Tibial nerve (tissue), 4 donors: ENCODE results near the gene ATP5MK. TPM values are rescaled to one million over a fixed set of nuclear protein-coding genes. Genes with fewer than 3 reads are reported as not detected.

ENCODE experiments used
- DNase-seq, 2 donors: peaks; one replicate each; pipeline ENCODE4 v3.0.0-alpha.2; 2019; ENCODE audit warnings: low spot score in 2 of 2
- H3K27ac ChIP-seq, 4 donors: fragments of 200-600 bp; sonication (generic) in 3 of 4; one replicate each; pipeline ENCODE4 v1.5.1; 2017 to 2019; ENCODE audit warnings: mild to moderate bottlenecking in 1 of 4
- H3K27me3 ChIP-seq, 2 donors: fragments of 200-600 bp; sonication (generic) in 1 of 2; one replicate each; pipeline versions ENCODE4 v1.5.1 to v1.6.0; 2017 to 2019
- H3K36me3 ChIP-seq, 3 donors: fragments of 200-600 bp; sonication (generic); one replicate each; pipeline ENCODE4 v1.5.1; 2018 to 2019
- H3K4me1 ChIP-seq, 4 donors: fragments of 200-600 bp; sonication (generic) in 3 of 4; one replicate each; pipeline ENCODE4 v1.5.1; 2017 to 2019
- H3K4me3 ChIP-seq, 4 donors: fragments of 200-600 bp; sonication (generic) in 3 of 4; one replicate each; pipeline ENCODE4 v1.5.1; 2017 to 2019; ENCODE audit warnings: mild to moderate bottlenecking in 1 of 4, moderate library complexity in 1 of 4
- H3K9me3 ChIP-seq, 4 donors: fragments of 200-600 bp; sonication (generic) in 3 of 4; one replicate each; pipeline ENCODE4 v1.5.1; 2017 to 2019
- EP300 ChIP-seq, 2 donors: sonication (generic); formaldehyde crosslinking; IDR thresholded peaks; one replicate each; pipeline ENCODE4 v1.6.1; 2017; ENCODE audit warnings: antibody characterized with exemption in 2 of 2, mild to moderate bottlenecking in 1 of 2
- POLR2A ChIP-seq, 2 donors: fragments of 450-650 bp; IDR thresholded peaks; one replicate each; pipeline ENCODE4 v1.6.1; 2017; ENCODE audit warnings: antibody characterized with exemption in 2 of 2, mild to moderate bottlenecking in 2 of 2, moderate library complexity in 2 of 2
- WGBS, 2 donors: methylation state at CpG; one replicate each; pipeline ENCODE4 v1.1.5; 2018; 5-methylcytosine and 5-hydroxymethylcytosine counted together
- total RNA-seq, 4 donors: library from RNA; depleted of rRNA; stranded (reverse); fragments of >200 nt; gene quantifications; one replicate each; pipeline ENCODE4 v1.1.0, GENCODE V29; 2016
- TF ChIP-seq, protein P1 (sequence below), 5 experiments: fragments of 200-600 bp in 3 of 5; fragments of 450-650 bp in 2 of 5; sonication (generic) in 3 of 5; IDR thresholded peaks; one replicate each; pipeline ENCODE4 v1.5.1; 2016 to 2019; ENCODE audit warnings: antibody characterized with exemption in 5 of 5, mild to moderate bottlenecking in 3 of 5, moderate library complexity in 2 of 5

Gene ATP5MK
- total RNA-seq, 4 donors from 2014 or later, result 139 to 343 (median 202) TPM

DNA sequence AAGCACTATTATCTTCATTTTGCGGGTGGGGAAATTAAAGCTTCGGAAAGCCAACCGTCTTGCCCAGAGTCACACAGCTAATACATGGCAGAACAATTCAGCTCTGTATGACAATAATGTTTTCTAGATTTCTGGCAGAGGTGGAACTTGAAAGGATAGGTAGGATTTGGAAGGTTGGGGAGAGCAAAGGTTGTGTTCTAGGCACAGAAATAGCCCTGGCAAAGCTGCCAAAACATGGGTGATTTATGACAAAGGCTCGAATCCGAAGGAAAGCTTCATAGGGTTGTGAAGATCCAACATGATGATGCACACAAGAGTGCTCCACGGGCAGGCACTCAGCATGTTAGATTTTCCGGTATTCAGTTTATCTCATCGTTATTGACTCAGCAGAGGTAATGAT is 19.3 kb upstream of the ATP5MK start:
- Histone ChIP-seq H3K9me3 (no peaks in the 10 kb centered on the region), H3K4me3 (no peak overlapping the region), H3K27me3 (no peaks in the 10 kb centered on the region), H3K36me3 (peaks cover 0 to 100% (median 47%) of the 10 kb centered on the region in 3 donors), H3K27ac (no peak overlapping the region), H3K4me1 (no peaks in the 10 kb centered on the region)
- no peak for DNase-seq
- TF ChIP-seq, protein P1, sequence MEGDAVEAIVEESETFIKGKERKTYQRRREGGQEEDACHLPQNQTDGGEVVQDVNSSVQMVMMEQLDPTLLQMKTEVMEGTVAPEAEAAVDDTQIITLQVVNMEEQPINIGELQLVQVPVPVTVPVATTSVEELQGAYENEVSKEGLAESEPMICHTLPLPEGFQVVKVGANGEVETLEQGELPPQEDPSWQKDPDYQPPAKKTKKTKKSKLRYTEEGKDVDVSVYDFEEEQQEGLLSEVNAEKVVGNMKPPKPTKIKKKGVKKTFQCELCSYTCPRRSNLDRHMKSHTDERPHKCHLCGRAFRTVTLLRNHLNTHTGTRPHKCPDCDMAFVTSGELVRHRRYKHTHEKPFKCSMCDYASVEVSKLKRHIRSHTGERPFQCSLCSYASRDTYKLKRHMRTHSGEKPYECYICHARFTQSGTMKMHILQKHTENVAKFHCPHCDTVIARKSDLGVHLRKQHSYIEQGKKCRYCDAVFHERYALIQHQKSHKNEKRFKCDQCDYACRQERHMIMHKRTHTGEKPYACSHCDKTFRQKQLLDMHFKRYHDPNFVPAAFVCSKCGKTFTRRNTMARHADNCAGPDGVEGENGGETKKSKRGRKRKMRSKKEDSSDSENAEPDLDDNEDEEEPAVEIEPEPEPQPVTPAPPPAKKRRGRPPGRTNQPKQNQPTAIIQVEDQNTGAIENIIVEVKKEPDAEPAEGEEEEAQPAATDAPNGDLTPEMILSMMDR (IDR thresholded peaks at IDR 0.05), result no peak
- TF ChIP-seq EP300 (IDR thresholded peaks at IDR 0.05) (no peak), POLR2A (IDR thresholded peaks at IDR 0.05) (no peak)
- WGBS, 2 donors, result 78 to 80% methylated on average over 8 of the region's 8 CpGs

DNA sequence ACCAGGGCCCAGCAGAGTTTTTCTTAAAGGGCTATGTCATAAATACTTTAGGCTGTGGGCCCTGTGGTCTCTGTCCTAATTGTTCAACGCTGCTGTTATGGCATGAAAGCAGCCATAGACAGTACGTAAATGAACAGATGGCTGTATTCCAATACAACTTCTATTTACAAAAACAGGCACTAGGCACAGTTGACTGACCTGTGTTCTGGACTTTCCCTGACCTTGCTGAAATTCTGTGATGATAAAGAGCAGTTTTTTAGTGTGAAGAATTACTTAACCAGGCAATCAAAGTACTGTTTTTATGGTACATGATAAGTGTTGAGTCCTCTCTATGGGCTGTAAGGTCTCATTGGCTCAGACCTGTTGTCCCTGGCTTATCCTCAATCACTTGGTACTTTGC is 17.3 kb upstream of the ATP5MK start:
- Histone ChIP-seq H3K9me3 (no peaks in the 10 kb centered on the region), H3K4me1 (no peaks in the 10 kb centered on the region), H3K36me3 (peaks cover 0 to 99% (median 46%) of the 10 kb centered on the region in 3 donors), H3K4me3 (no peak overlapping the region), H3K27ac (no peak overlapping the region), H3K27me3 (no peaks in the 10 kb centered on the region)
- no peak for DNase-seq
- 69 to 70% methylated on average over 2 of the region's 2 CpGs for whole genome bisulfite sequencing, 2 donors
- TF ChIP-seq EP300 (IDR thresholded peaks at IDR 0.05) (no peak), POLR2A (IDR thresholded peaks at IDR 0.05) (no peak)

DNA sequence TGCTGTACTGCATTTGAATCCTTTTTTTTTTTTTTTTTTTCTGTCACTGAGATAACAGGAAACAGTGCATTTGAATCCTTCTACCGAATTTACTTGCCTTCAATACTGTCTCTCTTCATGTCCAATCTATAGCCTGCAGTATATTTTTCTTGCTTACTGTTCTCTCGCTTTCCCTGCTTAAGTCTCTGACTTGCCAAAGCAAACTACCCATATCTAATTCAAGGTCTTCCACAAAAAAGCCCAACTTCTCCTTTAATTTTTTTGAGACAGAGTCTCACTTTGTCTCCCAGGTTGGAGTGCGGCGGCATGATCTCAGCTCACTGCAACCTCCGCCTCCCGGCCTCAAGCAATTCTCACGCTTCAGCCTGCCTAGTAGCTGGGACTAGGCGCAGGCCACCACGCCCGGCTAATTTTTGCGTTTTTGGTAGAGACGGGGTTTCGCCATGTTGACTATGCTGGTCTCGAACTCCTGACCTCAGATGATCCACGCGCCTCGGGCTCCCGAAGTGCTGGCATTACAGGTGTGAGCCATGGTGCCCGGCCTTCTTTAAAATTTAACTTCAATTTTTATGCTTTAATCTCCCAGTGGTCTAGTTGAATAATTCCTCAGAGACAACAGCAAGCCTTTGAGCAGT is 1.0 kb upstream of the ATP5MK start:
- Histone ChIP-seq H3K4me1 (peaks cover 0 to 49% (median 21%) of the 10 kb centered on the region in 4 donors), H3K4me3 (peak overlapping the region; percentile 78 to 97 (median 88)), H3K9me3 (no peaks in the 10 kb centered on the region), H3K36me3 (peaks cover 0 to 41% (median 5%) of the 10 kb centered on the region in 3 donors), H3K27me3 (no peaks in the 10 kb centered on the region), H3K27ac (no peak overlapping the region)
- TF ChIP-seq, protein P1 (IDR thresholded peaks at IDR 0.05), result no peak
- TF ChIP-seq POLR2A (IDR thresholded peaks at IDR 0.05) (no peak), EP300 (IDR thresholded peaks at IDR 0.05) (no peak)
- DNase-seq, result no peak
- WGBS, 2 donors, result 53 to 60% methylated on average over 19 of the region's 19 CpGs

DNA sequence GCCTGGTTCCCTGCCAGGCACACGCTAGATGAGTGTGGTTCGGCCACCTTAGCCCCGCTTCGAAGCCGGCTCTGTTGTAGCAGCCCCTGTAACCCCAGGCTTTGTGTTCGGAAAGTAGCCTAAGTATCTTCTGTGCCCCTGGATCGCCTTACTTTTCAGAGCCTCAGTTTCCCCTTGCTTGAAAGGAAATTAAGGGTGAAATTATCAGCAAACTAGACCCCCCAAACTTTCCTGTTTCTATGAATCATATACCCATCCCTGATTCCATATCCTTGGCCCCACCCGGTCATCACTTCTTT is 463 bp upstream of the ATP5MK start:
- H3K36me3 ChIP-seq, result peaks cover 0 to 40% (median 0%) of the 10 kb centered on the region in 3 donors
- TF ChIP-seq, protein P1 (IDR thresholded peaks at IDR 0.05), result peak in 1 of 5 experiments; percentile 4
- TF ChIP-seq POLR2A (IDR thresholded peaks at IDR 0.05) (no peak), EP300 (IDR thresholded peaks at IDR 0.05) (no peak)
- no peaks in the 10 kb centered on the region for H3K27me3 ChIP-seq
- H3K9me3 ChIP-seq, result no peaks in the 10 kb centered on the region
- DNase-seq, result no peak
- 0% methylated on average over 7 to 8 of the region's 8 CpGs for WGBS, 2 donors
- peak overlapping the region in 3 of 4 donors; percentile 86 to 91 (median 91) for H3K27ac ChIP-seq
- H3K4me1 ChIP-seq, result peaks cover 0 to 49% (median 21%) of the 10 kb centered on the region in 4 donors
- peak overlapping the region; percentile 78 to 97 (median 88) for H3K4me3 ChIP-seq

DNA sequence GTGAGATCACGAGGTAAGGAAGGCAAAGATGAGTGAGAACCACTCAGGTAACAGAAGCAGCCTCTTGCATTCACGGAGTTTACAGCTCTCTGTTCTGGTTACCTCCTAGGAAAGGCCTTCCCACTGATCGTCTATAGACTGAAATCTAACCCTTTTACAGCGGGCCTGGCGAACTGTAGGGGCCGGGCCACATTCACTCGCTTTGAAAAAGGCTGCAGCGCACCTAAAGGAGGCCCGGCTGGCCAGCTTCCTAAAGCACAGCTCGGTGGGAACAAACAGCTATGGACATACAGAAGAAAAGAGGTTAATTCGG is 565 bp downstream of the ATP5MK start:
- DNase-seq, result no peak
- Histone ChIP-seq H3K27me3 (no peaks in the 10 kb centered on the region), H3K4me1 (peaks cover 0 to 49% (median 21%) of the 10 kb centered on the region in 4 donors), H3K9me3 (no peaks in the 10 kb centered on the region), H3K4me3 (peak overlapping the region; percentile 78 to 97 (median 88)), H3K27ac (peak overlapping the region; percentile 50 to 91 (median 88)), H3K36me3 (peaks cover 0 to 40% (median 0%) of the 10 kb centered on the region in 3 donors)
- 4 to 5% methylated on average over 11 of the region's 11 CpGs for WGBS, 2 donors
- TF ChIP-seq EP300 (IDR thresholded peaks at IDR 0.05) (no peak), POLR2A (IDR thresholded peaks at IDR 0.05) (no peak)
- TF ChIP-seq, protein P1 (IDR thresholded peaks at IDR 0.05), result no peak
